HG03280 (cell line): Measurements from ENCODE around the gene PPFIBP1.
"Not testable (repeated sequence)": the region's sequence is repeated elsewhere in the genome, so short reads cannot be mapped to it uniquely, and the experiment has no call there.

ENCODE experiments used
- ATAC-seq: cut with Tn5 transposase; IDR thresholded peaks from one replicate; pipeline ENCODE4 v1.9.1; 2021; ENCODE audit warnings: mild to moderate bottlenecking, moderate library complexity; ENCODE audit not compliant: unreplicated experiment

PPFIBP1 gene

GRCh38 chr12:27541031-27541719 lies 17.2 kb downstream of the PPFIBP1 start:
- no peak for ATAC-seq

DNA sequence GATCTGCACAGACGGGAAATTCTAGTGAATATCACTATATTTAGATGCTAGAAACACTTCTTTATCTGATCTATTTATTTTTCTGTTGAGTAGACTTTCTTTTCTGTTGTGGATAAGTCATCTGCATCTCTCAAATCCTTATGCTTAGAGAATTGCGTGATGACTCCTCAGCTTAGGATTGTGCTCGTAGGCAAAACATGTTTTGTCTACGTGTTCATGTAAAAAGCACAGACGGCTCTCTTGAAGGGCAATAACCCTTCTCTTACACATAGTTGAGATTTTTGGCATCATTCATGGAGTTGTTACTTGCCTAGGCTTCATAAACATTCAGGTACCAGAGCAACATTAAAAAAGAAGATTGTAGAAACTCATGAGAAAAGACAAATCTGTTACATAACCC lies 18.6 kb downstream of the PPFIBP1 start:
- ATAC-seq: no peak

DNA sequence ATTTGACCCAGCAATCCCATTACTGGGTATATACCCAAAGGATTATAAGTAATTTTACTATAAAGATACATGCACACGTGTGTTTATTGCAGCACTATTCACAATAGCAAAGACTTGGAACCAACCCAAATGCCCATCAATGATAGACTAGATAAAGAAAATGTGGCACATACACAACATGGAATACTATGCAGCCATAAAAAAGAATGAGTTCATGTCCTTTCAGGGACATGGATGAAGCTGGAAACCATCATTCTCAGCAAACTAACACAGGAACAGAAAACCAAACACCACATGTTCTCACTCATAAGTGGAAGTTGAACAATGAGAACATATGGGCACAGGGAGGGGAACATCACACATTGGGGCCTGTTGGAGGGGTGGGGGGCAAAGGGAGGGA lies 20.9 kb downstream of the PPFIBP1 start:
- not testable (repeated sequence) for ATAC-seq

DNA sequence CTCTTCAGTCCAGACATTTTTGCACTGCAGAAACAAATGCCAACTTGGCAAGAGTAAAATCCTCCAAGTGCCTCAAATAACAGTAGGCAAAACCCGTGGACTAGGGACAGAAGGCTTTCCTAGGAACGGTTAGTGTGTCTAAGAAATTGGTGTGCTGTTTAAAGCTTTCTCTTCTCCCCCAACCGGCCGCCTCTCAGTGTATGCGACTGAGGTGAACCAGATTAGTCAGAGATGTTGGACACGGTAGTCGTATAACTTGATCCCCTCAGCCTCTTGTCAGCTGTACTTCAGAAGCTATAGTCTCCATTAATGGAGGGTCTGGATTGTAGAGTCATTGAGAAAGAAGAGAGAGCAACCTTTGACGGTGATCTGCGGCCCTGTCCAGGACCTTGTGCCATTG lies 21.7 kb downstream of the PPFIBP1 start:
- no peak for ATAC-seq

GRCh38 chr12:27547592-27547991 lies 23.6 kb downstream of the PPFIBP1 start:
- ATAC-seq: no peak

- no peak for ATAC-seq
Measured at GRCh38 chr12:27548301-27549199, 24.5 kb downstream of the PPFIBP1 start.

DNA sequence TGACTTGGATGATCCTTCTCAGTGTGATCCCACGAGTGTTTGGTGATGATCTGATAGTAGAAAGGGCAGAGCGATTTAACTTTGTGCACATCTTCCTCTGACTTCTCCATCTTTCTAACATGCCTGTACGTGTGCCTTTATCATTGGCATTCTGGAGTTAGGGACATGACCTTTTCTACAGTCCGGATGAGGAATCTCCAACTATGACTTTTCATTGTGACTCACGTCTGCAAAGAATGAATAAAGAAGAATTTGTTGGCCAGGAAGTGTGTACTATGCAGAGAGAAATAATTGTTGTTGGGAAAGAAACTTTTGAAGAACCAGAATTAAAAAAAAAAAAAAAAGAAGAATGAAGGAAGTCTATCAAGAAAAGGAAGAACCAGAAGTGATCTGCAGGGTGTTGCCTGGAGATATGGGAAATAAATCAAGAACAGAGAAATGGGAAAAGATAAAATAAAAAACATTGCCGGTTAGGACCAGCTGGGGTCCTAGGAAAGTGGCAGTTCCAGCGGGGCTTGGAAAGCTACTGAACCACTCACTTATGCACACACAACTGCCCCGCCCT lies 25.3 kb downstream of the PPFIBP1 start:
- ATAC-seq: no peak

DNA sequence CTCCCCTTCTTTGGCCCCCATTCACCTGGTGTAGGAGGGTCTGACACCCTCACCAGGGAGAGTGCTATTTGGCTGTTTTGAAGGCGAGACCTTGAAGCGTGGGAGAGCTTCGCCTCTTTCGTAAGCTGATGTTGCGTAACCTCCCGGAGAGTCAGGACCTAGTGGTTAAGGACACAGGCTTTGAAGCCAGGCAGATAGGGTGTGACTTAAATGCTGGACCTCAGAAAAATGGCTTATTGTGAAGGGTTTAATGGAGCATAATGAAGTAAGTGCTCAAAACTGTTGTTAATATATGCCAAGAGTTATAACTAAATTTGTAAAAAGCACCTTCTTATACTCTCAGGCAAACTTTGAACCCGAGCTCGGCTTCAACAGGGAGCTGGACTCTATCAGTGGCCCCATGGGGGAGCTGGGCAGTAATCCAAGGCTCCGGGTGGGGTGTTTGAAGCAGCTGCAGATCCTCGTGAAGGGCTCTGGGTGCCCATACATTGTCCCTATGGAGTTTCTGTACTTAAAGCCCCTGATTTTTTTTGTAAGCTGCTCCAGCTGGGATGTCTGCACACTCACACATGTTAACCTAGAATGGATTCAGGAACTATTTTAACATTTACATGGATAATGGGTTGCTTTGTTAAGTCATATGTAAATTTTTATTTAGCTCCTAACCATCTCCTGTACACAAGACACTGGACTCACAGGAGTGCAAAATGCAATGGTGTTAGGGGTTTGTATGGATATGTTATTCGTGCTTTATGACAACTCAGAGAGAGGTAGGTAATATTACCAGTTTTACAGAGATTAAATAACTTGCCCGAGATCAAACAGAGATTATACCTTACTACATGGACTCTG lies 26.0 kb downstream of the PPFIBP1 start:
- ATAC-seq: no peak

DNA sequence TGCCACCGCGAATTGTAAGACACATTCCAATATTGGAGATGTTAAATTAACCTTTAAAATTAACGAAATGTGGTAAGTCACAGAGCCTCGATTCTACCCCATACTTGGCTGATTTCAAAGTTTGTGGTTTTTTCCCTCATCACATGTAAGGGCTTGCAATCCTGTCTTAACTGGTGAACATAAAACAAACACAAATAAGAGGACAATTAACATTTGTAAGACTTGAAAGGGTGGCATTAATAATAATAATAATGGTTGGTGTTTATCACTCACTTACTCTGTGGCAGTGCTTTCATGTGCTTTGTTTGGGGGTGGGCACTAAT lies 26.6 kb downstream of the PPFIBP1 start:
- ATAC-seq: no peak

GRCh38 chr12:27551172-27551840 lies 27.3 kb downstream of the PPFIBP1 start:
- no peak for ATAC-seq

GRCh38 chr12:27552235-27552634 lies 28.2 kb downstream of the PPFIBP1 start:
- no peak for ATAC-seq

DNA sequence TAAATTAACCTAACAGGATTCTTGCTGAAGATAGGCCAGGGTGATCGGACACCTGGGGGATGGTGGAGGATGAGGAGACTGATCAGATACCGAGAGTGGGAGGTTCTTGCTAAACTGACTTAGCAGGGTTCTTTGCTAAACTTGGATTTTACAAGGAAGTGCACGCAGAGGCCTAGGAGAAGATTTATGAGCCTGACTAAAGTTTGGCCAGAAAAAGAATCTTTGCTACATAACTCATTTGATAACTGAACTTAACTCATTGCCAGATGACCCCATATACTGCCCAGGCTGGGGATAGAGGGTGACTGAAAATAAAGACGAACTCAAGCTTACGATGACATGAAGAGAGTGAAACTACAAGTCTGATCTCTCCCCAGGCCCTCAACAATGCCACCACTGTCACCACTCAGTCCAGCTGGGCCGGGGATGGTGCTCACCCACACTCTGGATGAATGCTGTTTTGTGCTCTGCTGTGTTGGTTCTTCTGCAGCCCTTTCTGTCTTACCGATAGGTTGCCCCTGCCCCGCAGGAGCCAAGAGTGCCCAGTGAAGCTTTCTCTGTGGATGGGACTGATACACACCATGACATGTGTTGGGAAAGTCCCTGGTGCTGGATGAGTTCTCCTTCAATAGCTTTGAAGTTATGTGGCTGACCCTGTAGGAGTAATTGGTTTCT lies 29.0 kb downstream of the PPFIBP1 start:
- no peak for ATAC-seq

DNA sequence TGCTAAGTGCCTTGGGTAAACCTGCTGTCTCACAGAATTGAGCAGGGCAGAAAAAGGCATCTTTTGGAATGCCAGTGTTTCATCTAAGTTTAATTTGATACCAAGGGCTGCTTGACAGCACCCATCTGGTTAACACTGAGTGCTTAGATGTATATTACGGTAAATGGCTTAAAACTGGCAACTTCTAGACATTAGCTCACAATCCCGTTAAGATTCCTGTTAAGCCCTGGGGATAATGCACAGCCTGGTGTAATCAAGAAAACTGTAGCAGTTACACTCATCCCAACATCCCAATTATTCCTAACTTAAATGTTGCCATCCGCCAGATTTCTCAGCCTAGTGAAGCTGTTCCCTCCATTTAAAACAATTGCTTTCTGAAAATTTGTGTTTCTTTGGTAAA lies 29.9 kb downstream of the PPFIBP1 start:
- no peak for ATAC-seq

- no peak for ATAC-seq
Measured at GRCh38 chr12:27554421-27555186, 30.6 kb downstream of the PPFIBP1 start.

GRCh38 chr12:27555361-27555760 lies 31.4 kb downstream of the PPFIBP1 start:
- ATAC-seq: no peak

DNA sequence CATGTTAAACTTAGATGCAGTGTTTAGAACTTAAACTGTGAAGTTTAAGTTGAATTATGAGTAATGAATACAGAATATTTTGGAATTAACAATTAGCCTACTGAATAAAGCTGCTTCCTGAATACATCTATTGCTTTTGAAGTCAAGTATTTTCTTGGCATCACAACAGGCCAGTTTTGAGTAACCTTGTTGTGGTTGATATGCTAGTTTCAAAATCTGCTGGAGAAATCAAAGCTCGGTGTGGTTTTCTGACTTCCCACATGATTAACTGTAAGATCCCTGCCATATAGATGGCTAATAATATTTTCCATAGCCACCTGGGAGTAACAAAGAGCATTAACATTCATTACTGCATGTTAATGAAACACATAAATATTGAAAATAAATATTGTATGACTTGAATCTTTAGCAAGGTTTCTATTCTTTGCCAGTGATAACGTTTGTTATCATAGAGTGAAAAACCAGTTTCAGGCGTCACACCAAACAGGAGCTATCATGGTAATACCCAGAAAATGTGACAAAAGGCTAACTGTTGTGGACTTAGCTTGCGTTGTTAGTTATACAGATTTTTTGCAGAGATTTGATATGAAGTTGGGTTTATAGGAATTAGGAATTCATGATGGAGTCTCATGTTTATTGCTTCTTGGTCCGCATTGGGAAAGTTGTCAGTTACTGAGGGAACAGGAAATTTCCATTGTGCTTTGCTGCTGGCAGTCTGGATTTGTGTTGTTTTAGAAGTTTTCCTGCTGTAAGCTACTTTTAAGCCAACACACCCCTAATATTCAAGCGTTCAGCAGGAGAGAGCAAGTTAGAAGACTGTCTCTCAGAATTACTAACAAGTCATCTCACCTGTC lies 32.1 kb downstream of the PPFIBP1 start:
- no peak for ATAC-seq

DNA sequence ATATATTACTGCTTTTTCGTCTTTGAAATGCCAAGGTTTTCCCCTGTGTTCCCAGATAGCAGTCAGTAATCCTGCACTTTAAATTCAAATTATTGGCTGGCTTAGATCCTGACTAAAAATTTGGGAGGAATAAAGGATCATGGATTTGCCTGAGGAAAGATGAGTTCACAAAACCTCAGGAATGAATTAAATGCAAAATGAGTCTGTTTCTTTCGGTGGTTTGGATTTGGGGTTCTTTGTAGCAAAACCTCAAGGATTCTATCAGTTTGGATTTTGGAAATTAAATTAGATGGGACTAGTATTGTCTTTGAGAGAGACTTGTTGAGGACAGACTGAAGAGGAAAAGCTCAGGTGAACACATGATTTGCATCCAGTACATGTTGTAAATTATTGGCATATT lies 36.1 kb downstream of the PPFIBP1 start:
- ATAC-seq: no peak
